OCI-LY7 (cell line): Measurements from ENCODE around the gene RFX3. TPM values are rescaled to one million over a fixed set of nuclear protein-coding genes. Genes with fewer than 3 reads are reported as not detected.

Experiments used
- BruUV-seq: library from RNA; stranded (reverse); fragments of 400-500 nt; replicated peaks from 2 replicates; lab custom pipeline; 2021; lab: Mats Ljungman, UMichigan
- CTCF ChIA-PET: fragments of 300-600 bp; sonication (Branson Sonifier 250); formaldehyde crosslinking; loops from one replicate; lab custom pipeline; 2022; ENCODE audit warnings: antibody characterized with exemption; ENCODE audit not compliant: unreplicated experiment; lab: Charles Lee
- POLR2A ChIA-PET: fragments of 300-600 bp; sonication (Branson Sonifier 250); formaldehyde crosslinking; loops from one replicate; lab custom pipeline; 2022; ENCODE audit warnings: antibody characterized with exemption; lab: Charles Lee
- DNase-seq: peaks from one replicate; pipeline ENCODE4 v3.0.0-alpha.2; 2015; ENCODE audit warnings: low spot score
- H2AFZ ChIP-seq: fragments of 200-600 bp; sonication (generic), shearing (Covaris generic); 2 replicates; pipeline ENCODE4 v1.6.1; 2014; ENCODE audit warnings: mild to moderate bottlenecking, antibody characterized with exemption, low read length, moderate library complexity
- H3K27ac ChIP-seq: fragments of 200-600 bp; sonication (generic); 2 replicates; pipeline ENCODE4 v1.5.1; 2014; ENCODE audit warnings: mixed run types, low read depth, mild to moderate bottlenecking, moderate library complexity, low read length, inconsistent platforms; ENCODE audit not compliant: poor library complexity, severe bottlenecking
- H3K36me3 ChIP-seq: fragments of 200-600 bp; sonication (generic); 2 replicates; pipeline ENCODE4 v1.6.1; 2014; ENCODE audit warnings: mild to moderate bottlenecking, antibody characterized with exemption, low read length, moderate library complexity, mixed read lengths; ENCODE audit not compliant: insufficient read depth
- H3K4me1 ChIP-seq: fragments of 200-600 bp; sonication (generic); 2 replicates; pipeline ENCODE4 v1.5.1; 2014; ENCODE audit warnings: mild to moderate bottlenecking, low read length; ENCODE audit not compliant: insufficient read depth, poor library complexity, severe bottlenecking
- H3K4me2 ChIP-seq: fragments of 200-600 bp; sonication (generic); 2 replicates; pipeline ENCODE4 v1.6.1; 2014; ENCODE audit warnings: mild to moderate bottlenecking, low read length
- H3K4me3 ChIP-seq: fragments of 200-600 bp; sonication (generic); 2 replicates; pipeline ENCODE4 v1.5.1; 2014; ENCODE audit warnings: mild to moderate bottlenecking, low read depth, low read length; ENCODE audit not compliant: poor library complexity, severe bottlenecking
- H3K79me2 ChIP-seq: fragments of 200-600 bp; sonication (generic); 2 replicates; pipeline ENCODE4 v1.6.1; 2016; ENCODE audit warnings: low read depth, mild to moderate bottlenecking, low read length, moderate library complexity, mixed read lengths; ENCODE audit not compliant: insufficient read depth
- H3K9me2 ChIP-seq: fragments of 200-600 bp; sonication (generic); 2 replicates; pipeline ENCODE4 v1.6.1; 2016; ENCODE audit warnings: mild to moderate bottlenecking, low read length, mixed read lengths; ENCODE audit not compliant: insufficient read depth
- H3K9me3 ChIP-seq: fragments of 200-600 bp; sonication (generic); 2 replicates; pipeline ENCODE4 v1.6.1; 2014; ENCODE audit warnings: mild to moderate bottlenecking, mixed run types, low read length, mixed read lengths
- H4K20me1 ChIP-seq: fragments of 200-600 bp; sonication (generic); 2 replicates; pipeline ENCODE4 v1.6.1; 2014; ENCODE audit warnings: mild to moderate bottlenecking, antibody characterized with exemption, low read length, moderate library complexity, mixed read lengths; ENCODE audit not compliant: insufficient read depth
- CTCF ChIP-seq: fragments of 200-600 bp; sonication (generic); conservative IDR thresholded peaks from 2 replicates; pipeline ENCODE4 v1.5.1; 2014; ENCODE audit warnings: mild to moderate bottlenecking, antibody characterized with exemption, low read length, moderate library complexity, mixed read lengths
- EZH2phosphoT487 ChIP-seq: fragments of 200-600 bp; sonication (generic); IDR thresholded peaks from 2 replicates; pipeline ENCODE4 v1.6.1; 2018; ENCODE audit warnings: low read depth, borderline replicate concordance, mild to moderate bottlenecking, mixed run types, antibody characterized with exemption, low read length, moderate library complexity, mixed read lengths
- intact Hi-C: fragments of 100-400 bp; cut with micrococcal nuclease; formaldehyde crosslinking; loops from one replicate; pipeline ENCODE4 v1.10.0; 2022; ENCODE audit not compliant: unreplicated experiment
- total RNA-seq, 2 experiments: library from RNA; depleted of rRNA in 1 of 2; stranded (reverse); fragments of >200 nt in 1 of 2; shearing (Covaris generic) in 1 of 2; gene quantifications; 2 replicates each; pipeline ENCODE4 v1.2.3, GENCODE V29; 2014 to 2022

Gene RFX3
- total RNA-seq, 2 experiments from 2014 or later = 6.9 to 18.1 TPM

GRCh38 chr9:3433754-3434153 is 92.0 kb downstream of the RFX3 start:
- Histone ChIP-seq H3K27ac (no peak overlapping the region), H3K4me2 (no peak overlapping the region), H3K4me1 (no peaks in the 10 kb centered on the region), H3K4me3 (no peak overlapping the region), H3K79me2 (no peaks in the 10 kb centered on the region), H2AFZ (no peak overlapping the region), H3K9me3 (no peaks in the 10 kb centered on the region), H3K9me2 (peaks cover 4% of the 10 kb centered on the region; the same call in 1 of the 2 replicates), H4K20me1 (no peaks in the 10 kb centered on the region), H3K36me3 (no peaks in the 10 kb centered on the region)
- ChIA-PET POLR2A (interaction anchor here (1.0 to 1.3 kb wide), 2 partner anchors 15 to 22 kb away, joined by 3 read pairs; no protein-coding TSS in a partner anchor), CTCF (no interaction called here)
- BruUV-seq = no TSS peak
- intact Hi-C loops = no loop called here
- TF ChIP-seq CTCF (no peak), EZH2phosphoT487 (no peak)
- DNase-seq = no peak

- TF ChIP-seq CTCF (no peak), EZH2phosphoT487 (no peak)
- intact Hi-C loops = no loop called here
- ChIA-PET POLR2A (interaction anchor here (1.0 to 1.3 kb wide), 3 partner anchors 16 to 101 kb away, joined by 3 read pairs; no protein-coding TSS in a partner anchor), CTCF (no interaction called here)
- no peak for DNase-seq
- BruUV-seq = no TSS peak
- no peaks in the 10 kb centered on the region for H3K79me2 ChIP-seq
- H3K4me1 ChIP-seq = no peaks in the 10 kb centered on the region
- H3K4me2 ChIP-seq = no peak overlapping the region
- no peak overlapping the region for H3K27ac ChIP-seq
- peaks cover 4% of the 10 kb centered on the region; the same call in 1 of the 2 replicates for H3K9me2 ChIP-seq
- no peaks in the 10 kb centered on the region for H3K36me3 ChIP-seq
- H3K9me3 ChIP-seq = no peaks in the 10 kb centered on the region
- H2AFZ ChIP-seq = no peak overlapping the region
- no peaks in the 10 kb centered on the region for H4K20me1 ChIP-seq
- no peak overlapping the region for H3K4me3 ChIP-seq
These were observed 92.7 kb downstream of the RFX3 start for GRCh38 chr9:3433066-3433465.

- POLR2A ChIA-PET = interaction anchor here (1.1 to 1.3 kb wide), 3 partner anchors 19 to 102 kb away, joined by 3 to 7 read pairs (median 3); no protein-coding TSS in a partner anchor
These were observed 93.9 kb downstream of the RFX3 start for GRCh38 chr9:3431890-3432289.

More at GRCh38 chr9:3431890-3432289, 93.9 kb downstream of the RFX3 start:
- no peaks in the 10 kb centered on the region for H3K4me1 ChIP-seq
- no peaks in the 10 kb centered on the region for H4K20me1 ChIP-seq
- H3K4me3 ChIP-seq = no peak overlapping the region
- BruUV-seq = no TSS peak
- no peaks in the 10 kb centered on the region for H3K36me3 ChIP-seq
- no peaks in the 10 kb centered on the region for H3K9me3 ChIP-seq
- no peak overlapping the region for H2AFZ ChIP-seq
- H3K4me2 ChIP-seq = no peak overlapping the region
- CTCF ChIA-PET = no interaction called here
- no peak overlapping the region for H3K27ac ChIP-seq
- no peaks in the 10 kb centered on the region for H3K79me2 ChIP-seq
- intact Hi-C loops = no loop called here
- H3K9me2 ChIP-seq = peaks cover 4% of the 10 kb centered on the region; the same call in 1 of the 2 replicates
- DNase-seq = no peak
- TF ChIP-seq CTCF (no peak), EZH2phosphoT487 (no peak)
